Stimulated activated CD4-positive, alpha-beta T cell treated with anti-CD3 and anti-CD28 coated beads, Interleukin-1b, Interleukin-23, amount 100 ng/mL, for 48 hours (primary cell): Measurements from ENCODE around the gene GLI3.
"Not testable (repeated sequence)": the region's sequence is repeated elsewhere in the genome, so short reads cannot be mapped to it uniquely, and the experiment has no call there.

Source experiments
- DNase-seq: peaks from one replicate; pipeline ENCODE4 v3.0.0-alpha.2; 2020

GLI3 gene

GRCh38 chr7:42210333-42210732, 26.7 kb downstream of the GLI3 start:
- no peak for DNase-seq

GRCh38 chr7:42209085-42209484, 27.9 kb downstream of the GLI3 start:
- not testable (repeated sequence) for DNase-seq

GRCh38 chr7:42208572-42208971, 28.4 kb downstream of the GLI3 start:
- no peak for DNase-seq

GRCh38 chr7:42207420-42207819, 29.6 kb downstream of the GLI3 start:
- no peak for DNase-seq

- no peak for DNase-seq
Measured at GRCh38 chr7:42203336-42203735, 33.7 kb downstream of the GLI3 start.

- DNase-seq = no peak
Measured at GRCh38 chr7:42202601-42203000, 34.4 kb downstream of the GLI3 start.

- no peak for DNase-seq
Measured at GRCh38 chr7:42198974-42199668, 37.9 kb downstream of the GLI3 start.

GRCh38 chr7:42198296-42198695, 38.7 kb downstream of the GLI3 start:
- DNase-seq = no peak

GRCh38 chr7:42197451-42197850, 39.6 kb downstream of the GLI3 start:
- no peak for DNase-seq

GRCh38 chr7:42194238-42194637, 42.8 kb downstream of the GLI3 start:
- DNase-seq = no peak

GRCh38 chr7:42193471-42194129, 43.4 kb downstream of the GLI3 start:
- DNase-seq = no peak

GRCh38 chr7:42192851-42193461, 44.1 kb downstream of the GLI3 start:
- DNase-seq = no peak

- DNase-seq = no peak
Measured at GRCh38 chr7:42192066-42192465, 44.9 kb downstream of the GLI3 start.

- DNase-seq = no peak
Measured at GRCh38 chr7:42189535-42189934, 47.5 kb downstream of the GLI3 start.

GRCh38 chr7:42186151-42186550, 50.9 kb downstream of the GLI3 start:
- DNase-seq = no peak

- DNase-seq = no peak
Measured at GRCh38 chr7:42185726-42186125, 51.3 kb downstream of the GLI3 start.

- no peak for DNase-seq
Measured at GRCh38 chr7:42183547-42183946, 53.5 kb downstream of the GLI3 start.

GRCh38 chr7:42181566-42181965, 55.4 kb downstream of the GLI3 start:
- DNase-seq = no peak

GRCh38 chr7:42180806-42181205, 56.2 kb downstream of the GLI3 start:
- no peak for DNase-seq

- DNase-seq = no peak
Measured at GRCh38 chr7:42176724-42177101, 60.3 kb downstream of the GLI3 start.

GRCh38 chr7:42175834-42176723, 60.9 kb downstream of the GLI3 start:
- DNase-seq = no peak

- no peak for DNase-seq
Measured at GRCh38 chr7:42174391-42174912, 62.6 kb downstream of the GLI3 start.

- DNase-seq = no peak
Measured at GRCh38 chr7:42170724-42171123, 66.3 kb downstream of the GLI3 start.
